BJ (cell line): Measurements from ENCODE around the gene MBD2. TPM values are rescaled to one million over a fixed set of nuclear protein-coding genes. Genes with fewer than 3 reads are reported as not detected.
A peak's percentile ranks its signal among the peaks of the same experiment; 100 is the strongest.

Source experiments
- CTCF ChIA-PET: fragments of 350-600 bp; formaldehyde crosslinking; extraction: SDS; loops from one replicate; lab custom pipeline; 2021; ENCODE audit warnings: antibody characterized with exemption, inconsistent platforms; lab: Yijun Ruan, JAX
- POLR2A ChIA-PET: fragments of 300-600 bp; sonication (Branson Sonifier 250); formaldehyde crosslinking; extraction: SDS; loops from one replicate; lab custom pipeline; 2021; ENCODE audit warnings: antibody characterized with exemption; lab: Charles Lee
- DNase-seq: peaks from one replicate; pipeline ENCODE4 v3.0.0-alpha.2; 2011; ENCODE audit warnings: low read depth
- H3K27me3 ChIP-seq: 2 replicates; pipeline ENCODE4 v1.6.0; 2011; ENCODE audit warnings: low read length; ENCODE audit not compliant: control insufficient read depth, insufficient read depth
- H3K36me3 ChIP-seq: 2 replicates; pipeline ENCODE4 v1.5.1; 2011; ENCODE audit warnings: low read length; ENCODE audit not compliant: control insufficient read depth, insufficient read depth
- H3K4me3 ChIP-seq: 2 replicates; pipeline ENCODE4 v1.5.1; 2011; ENCODE audit warnings: low read depth, mild to moderate bottlenecking, control low read depth, low read length
- polyA plus RNA-seq: library from polyadenylated mRNA; depleted of rRNA; stranded (reverse); fragments of >200 nt; gene quantifications from 2 replicates; pipeline ENCODE4 v1.2.3, GENCODE V29; 2011
- TF ChIP-seq, protein P1 (sequence below): IDR thresholded peaks from 2 replicates; pipeline ENCODE4 v1.5.1; 2011; ENCODE audit warnings: low read depth, mild to moderate bottlenecking, control low read depth, inconsistent platforms, low read length, moderate library complexity; ENCODE audit not compliant: insufficient read depth

Gene MBD2
- polyA plus RNA-seq, 1 experiment, result 35.8 TPM

DNA sequence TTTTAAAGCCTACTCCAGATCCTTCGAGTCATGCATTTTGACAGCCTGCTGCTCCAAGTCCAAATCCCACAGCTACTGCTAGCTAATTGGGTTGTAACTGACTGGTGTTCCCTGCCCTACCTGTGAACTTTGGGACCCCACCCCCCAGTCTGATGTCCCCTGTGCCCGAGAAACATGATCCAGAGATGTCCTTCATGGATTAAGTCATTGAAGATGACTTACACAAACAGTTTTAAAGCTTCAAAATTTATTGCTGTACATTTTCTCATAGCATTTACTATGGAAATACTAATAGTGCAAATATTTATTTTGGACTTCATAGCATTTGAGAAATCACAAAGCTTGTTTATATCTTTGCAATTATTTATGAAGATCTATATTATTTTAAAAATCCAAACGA is 73.1 kb downstream of the MBD2 start:
- H3K4me3 ChIP-seq, result no peak overlapping the region
- peaks cover 7% of the 10 kb centered on the region; the same call in 1 of the 2 replicates for H3K36me3 ChIP-seq
- TF ChIP-seq, protein P1, sequence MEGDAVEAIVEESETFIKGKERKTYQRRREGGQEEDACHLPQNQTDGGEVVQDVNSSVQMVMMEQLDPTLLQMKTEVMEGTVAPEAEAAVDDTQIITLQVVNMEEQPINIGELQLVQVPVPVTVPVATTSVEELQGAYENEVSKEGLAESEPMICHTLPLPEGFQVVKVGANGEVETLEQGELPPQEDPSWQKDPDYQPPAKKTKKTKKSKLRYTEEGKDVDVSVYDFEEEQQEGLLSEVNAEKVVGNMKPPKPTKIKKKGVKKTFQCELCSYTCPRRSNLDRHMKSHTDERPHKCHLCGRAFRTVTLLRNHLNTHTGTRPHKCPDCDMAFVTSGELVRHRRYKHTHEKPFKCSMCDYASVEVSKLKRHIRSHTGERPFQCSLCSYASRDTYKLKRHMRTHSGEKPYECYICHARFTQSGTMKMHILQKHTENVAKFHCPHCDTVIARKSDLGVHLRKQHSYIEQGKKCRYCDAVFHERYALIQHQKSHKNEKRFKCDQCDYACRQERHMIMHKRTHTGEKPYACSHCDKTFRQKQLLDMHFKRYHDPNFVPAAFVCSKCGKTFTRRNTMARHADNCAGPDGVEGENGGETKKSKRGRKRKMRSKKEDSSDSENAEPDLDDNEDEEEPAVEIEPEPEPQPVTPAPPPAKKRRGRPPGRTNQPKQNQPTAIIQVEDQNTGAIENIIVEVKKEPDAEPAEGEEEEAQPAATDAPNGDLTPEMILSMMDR, result no peak
- CTCF ChIA-PET, result interaction anchor here (0.7 to 2.5 kb wide), 3 partner anchors 10 to 32 kb away, joined by 3 to 12 read pairs (median 4); no protein-coding TSS in a partner anchor
- POLR2A ChIA-PET, result no interaction called here
- no peak for DNase-seq
- no peaks in the 10 kb centered on the region for H3K27me3 ChIP-seq

- POLR2A ChIA-PET, result no interaction called here
- no peak for DNase-seq
- Histone ChIP-seq H3K4me3 (no peak overlapping the region), H3K27me3 (no peaks in the 10 kb centered on the region), H3K36me3 (peaks cover 7% of the 10 kb centered on the region; the same call in 1 of the 2 replicates)
- TF ChIP-seq, protein P1, result no peak
- CTCF ChIA-PET, result interaction anchor here (2.5 kb wide), 1 partner anchor 13 kb away, joined by 12 read pairs; no protein-coding TSS in a partner anchor
Measured at GRCh38 chr18:54150226-54150625, 74.2 kb downstream of the MBD2 start.

DNA sequence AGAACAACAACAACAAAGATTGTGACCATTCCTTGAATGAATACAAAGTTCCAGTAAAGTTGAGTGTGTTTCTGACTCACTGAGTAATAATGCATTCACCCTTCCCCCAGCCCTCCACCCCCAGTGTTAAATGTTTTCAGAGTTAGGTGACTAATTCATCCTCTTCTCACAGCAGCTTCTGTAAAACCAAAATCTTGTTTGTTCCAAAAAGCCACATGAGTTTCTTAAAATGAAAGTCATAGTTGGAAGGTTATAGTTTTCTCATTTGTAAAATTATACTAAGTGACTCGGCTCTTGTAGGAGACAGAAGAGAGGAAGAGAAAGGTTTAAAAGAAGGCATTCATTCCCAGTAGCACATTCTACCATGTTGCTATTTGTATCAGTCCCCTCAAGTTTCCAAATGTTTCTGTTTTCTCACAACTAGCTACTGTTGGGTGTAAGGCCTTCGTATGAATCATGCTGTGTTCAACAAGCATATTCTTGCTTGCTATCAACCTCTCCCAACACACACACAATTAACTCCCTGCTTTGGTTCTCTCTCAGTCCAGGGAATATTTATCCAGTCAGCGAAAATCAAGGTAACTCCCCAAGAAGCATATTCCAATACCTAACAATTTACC is 75.3 kb downstream of the MBD2 start:
- CTCF ChIA-PET, result interaction anchor here (0.6 to 0.9 kb wide), 2 partner anchors 8 to 79 kb away, joined by 3 read pairs; no protein-coding TSS in a partner anchor
- Histone ChIP-seq H3K4me3 (no peak overlapping the region), H3K36me3 (peaks cover 7% of the 10 kb centered on the region; the same call in 1 of the 2 replicates), H3K27me3 (no peaks in the 10 kb centered on the region)
- DNase-seq, result peak; percentile 81
- TF ChIP-seq, protein P1, result no peak
- POLR2A ChIA-PET, result no interaction called here

DNA sequence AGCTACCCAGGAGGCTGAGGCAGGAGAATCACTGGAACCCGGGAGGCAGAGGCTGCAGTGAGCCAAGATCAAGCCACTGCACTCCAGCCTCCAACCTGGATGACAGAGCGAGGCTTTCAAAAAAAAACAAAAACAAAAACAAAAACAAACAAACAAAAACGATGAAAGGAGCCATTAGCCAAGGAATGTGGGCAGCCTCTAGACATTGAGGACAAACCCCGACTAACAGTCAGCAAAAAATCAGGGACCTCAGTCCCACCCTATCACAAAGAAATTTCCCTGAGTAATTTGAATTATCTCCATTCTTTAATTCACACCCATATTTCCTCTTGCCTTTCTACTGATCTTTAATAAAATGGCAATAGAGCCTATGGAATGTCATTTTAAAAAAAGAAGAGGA is 75.8 kb downstream of the MBD2 start:
- Histone ChIP-seq H3K4me3 (no peak overlapping the region), H3K36me3 (peaks cover 7% of the 10 kb centered on the region; the same call in 1 of the 2 replicates), H3K27me3 (no peaks in the 10 kb centered on the region)
- DNase-seq, result no peak
- TF ChIP-seq, protein P1, result no peak
- ChIA-PET POLR2A (no interaction called here), CTCF (interaction anchor here (0.6 to 0.9 kb wide), 2 partner anchors 9 to 79 kb away, joined by 3 read pairs; no protein-coding TSS in a partner anchor)

DNA sequence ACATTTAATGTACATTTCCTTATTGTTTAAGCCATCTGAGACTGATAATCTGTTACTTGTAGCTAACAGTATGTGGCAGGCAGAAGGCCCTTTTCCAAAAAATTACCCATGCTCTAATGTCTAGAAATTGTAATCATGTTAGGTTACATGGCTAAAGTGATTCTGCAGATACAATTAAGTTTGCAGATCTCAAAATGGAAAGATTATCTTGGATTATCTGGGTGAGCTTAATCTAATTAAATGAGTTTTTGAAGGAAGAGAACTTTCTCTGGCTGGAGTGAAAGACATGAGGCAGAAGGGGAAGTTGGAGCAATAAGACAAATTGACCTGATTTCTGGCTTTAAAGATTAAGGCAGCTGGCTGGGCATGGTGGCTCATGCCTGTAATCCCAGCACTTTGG is 76.3 kb downstream of the MBD2 start:
- TF ChIP-seq, protein P1, result no peak
- ChIA-PET POLR2A (no interaction called here), CTCF (interaction anchor here (0.9 kb wide), 1 partner anchor 9 kb away, joined by 3 read pairs; no protein-coding TSS in a partner anchor)
- Histone ChIP-seq H3K4me3 (no peak overlapping the region), H3K36me3 (peaks cover 6% of the 10 kb centered on the region; the same call in 1 of the 2 replicates), H3K27me3 (no peaks in the 10 kb centered on the region)
- DNase-seq, result no peak
